Activated CD4-positive, alpha-beta T cell treated with anti-CD3 and anti-CD28 coated beads, Interleukin-2, amount 50 U/mL, for 48 hours (primary cell): Measurements from ENCODE around the gene RASAL3.

Experiments
- DNase-seq, 2 experiments: peaks; one replicate each; pipeline ENCODE4 v3.0.0-alpha.2; 2020

Gene RASAL3

DNA sequence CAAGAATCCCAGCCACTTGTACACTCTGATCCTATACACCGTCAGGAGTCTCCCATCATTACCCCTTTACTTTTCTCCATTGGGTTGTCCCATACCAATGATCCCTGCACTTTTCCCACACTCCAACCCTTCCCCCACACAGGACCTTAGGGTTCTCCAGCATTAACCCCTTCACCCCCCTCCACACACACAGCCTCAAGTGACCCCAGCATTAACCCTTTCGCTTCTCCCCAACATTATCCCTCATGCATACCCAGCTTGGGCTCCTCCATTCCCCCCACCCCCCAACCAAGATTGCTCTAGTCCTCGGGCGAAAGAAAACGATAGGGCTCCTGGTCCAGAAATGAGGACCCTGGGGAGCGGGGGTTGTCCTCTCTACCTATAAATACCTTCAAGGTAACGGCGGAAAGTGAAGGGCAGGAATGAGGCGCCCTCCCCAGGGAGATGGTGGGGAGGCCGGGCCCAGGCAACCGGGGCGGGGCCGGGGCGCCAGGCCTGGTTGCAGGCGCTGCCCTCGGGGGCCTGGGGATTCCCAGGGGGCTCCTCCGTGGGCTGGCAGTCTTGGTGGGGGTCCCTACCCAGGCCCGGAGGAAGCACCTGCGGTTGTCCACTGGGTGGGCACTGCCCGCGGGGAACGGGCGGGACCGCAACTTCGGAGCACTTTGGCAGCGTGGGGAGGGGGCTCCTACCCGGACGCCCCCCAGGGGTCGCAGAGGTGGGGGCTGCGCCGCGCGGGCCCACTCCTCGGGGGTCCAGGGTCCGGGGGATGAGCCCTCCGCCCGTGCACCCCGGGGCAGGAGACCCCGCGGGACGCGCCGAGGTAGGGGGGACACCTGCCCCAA is 15.3 kb downstream of the RASAL3 start:
- DNase-seq, result no peak

DNA sequence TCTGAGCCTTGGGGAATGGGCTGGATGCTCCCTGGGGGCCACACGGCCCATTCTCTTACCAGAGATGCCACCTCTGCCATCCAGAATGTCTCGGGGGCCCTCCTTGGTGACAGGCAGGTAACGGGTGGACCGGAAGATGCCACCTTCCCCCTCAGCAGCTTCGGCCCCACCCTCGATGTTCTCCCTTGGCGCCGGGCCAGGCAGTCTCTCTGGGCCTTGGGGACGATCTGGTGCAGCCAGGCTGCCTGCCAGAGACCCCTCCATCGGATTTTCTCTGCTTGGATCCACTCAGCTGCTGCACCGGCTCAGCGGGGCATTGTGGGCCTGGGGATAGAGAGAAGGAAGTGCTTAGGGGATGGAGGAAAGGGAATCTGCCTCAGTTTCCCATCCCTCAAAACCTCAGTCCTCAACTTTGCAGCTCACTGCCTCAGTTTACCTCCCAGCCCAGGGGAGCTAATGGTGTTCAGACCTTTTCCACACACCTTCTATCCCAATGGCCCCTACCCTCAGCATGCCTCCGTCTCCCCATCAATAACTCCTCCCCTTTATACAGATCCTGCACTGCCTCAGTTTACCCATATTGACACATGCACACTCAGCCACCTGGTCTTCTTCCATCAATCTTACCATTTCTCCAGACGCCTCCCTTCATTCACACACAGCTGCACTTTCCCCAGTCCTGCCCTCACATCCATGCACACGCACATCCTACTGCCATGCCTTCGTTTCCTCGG is 16.1 kb downstream of the RASAL3 start:
- DNase-seq, result no peak

DNA sequence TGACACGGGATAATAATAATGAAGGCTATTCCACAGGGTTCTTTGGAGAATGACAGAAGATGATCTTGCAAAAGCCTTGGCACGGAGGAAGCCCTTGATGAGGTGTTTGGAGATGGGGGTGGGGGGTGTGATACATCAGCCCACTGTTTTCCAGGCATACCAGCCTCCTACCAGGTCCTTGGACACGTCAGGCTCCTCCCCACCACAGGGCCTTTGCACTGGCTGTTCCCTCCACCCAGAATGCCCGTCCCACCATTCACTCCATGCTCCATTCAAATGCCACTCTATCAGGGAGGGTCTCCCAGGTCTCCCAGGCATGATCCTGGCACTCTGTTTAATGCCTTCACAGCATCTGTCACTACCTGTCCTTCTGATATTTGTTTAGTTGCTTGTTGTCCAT is 17.3 kb downstream of the RASAL3 start:
- no peak for DNase-seq

DNA sequence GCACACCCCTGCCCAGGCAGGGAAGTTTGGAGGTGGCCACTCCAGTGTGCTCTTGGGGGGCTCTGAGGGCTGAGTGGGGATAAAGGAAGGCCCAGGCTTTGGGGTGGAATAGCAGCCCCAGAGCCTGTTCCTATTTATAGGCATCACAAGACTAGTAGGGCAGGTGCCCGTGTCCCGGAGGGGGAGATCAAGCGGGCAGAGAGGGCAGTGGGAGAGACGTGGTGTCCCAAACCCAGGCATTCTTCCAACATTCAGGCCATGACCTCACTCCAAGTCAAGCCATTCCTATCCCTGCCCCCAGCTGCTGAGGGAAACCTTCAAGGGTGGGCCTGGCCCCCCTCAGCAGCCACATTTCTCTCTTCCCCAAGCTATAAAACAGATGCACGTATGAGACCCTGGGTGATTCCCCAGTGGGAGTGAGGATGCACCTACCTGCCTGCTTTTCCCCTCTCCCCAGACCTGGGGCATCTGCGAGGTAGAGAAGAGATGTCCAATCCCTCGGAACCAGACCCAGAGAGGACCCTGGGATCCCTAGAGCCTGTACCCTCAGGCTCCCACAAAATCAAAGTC is 18.5 kb downstream of the RASAL3 start:
- no peak for DNase-seq

DNA sequence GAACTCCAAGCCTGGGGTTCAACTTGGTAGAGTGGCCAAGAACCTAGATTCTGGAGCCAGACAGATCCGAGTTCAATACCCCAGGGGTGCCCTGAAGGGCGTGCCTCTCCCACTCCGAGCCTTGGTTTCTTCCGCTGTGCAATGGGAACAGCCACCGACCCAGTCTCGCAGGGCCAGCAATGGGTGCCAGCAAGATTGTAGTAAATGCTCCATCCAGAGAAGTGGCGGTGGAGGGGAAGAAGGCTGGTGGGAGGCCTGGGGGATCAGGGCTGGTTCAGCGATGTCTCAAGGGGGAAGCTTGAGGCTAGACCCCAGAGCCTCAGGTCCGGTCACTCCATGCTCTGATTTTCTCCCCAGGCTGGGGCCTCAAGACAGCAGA is 19.1 kb downstream of the RASAL3 start:
- DNase-seq, result no peak

DNA sequence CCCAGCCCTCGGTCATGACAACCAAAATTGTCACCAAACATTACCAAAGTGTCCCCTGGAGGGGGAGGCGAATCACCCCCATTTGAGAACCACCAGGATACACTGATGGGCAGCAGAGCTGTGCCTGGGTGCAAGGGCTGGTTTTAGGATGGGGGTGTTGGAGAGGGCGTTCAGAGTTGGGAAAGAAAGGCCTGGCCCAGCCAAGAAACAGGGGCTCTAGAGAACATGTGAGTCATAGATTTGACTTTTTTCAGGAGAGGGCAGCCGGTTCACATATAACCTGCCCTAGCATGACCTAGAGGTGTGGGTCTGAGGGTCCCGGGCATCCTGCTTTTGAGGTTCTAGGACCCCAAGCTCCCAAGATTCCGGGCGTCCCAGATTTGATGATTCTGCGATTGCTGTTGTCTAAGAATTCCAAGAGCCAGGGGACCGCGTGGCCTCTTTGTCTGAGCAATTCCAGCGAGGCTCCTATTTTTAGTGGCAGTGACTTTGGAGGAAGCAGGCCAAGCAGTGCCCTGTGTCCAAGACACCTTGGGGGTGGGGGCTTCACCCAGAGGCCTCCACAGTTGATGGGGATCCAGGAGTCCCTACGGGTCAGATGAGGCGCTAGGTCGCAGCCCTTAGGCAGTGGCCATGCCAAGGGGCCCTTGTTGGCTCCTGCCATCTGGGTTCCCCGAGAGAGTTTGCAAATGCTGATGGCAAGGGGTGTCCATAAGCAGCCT is 19.7 kb downstream of the RASAL3 start:
- no peak for DNase-seq

DNA sequence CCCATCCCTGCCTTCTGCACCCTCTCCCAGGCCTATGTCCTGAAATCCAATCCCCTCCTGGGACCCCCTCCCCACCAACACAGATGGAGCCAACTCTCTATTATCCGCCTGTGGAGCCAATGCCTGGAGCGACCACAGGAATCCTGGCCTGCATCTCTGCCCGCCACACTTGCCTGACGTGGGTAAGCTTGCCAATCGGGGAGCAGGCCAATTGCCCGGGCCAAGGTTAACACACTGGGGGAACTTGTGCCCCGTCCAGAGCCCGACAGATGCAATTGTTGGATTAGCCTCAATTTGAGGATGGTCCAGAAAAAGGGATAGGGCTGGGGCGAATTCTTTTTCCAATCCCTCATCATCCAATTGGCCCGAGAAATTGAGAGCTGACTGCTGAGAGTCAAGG is 20.5 kb downstream of the RASAL3 start:
- no peak for DNase-seq

DNA sequence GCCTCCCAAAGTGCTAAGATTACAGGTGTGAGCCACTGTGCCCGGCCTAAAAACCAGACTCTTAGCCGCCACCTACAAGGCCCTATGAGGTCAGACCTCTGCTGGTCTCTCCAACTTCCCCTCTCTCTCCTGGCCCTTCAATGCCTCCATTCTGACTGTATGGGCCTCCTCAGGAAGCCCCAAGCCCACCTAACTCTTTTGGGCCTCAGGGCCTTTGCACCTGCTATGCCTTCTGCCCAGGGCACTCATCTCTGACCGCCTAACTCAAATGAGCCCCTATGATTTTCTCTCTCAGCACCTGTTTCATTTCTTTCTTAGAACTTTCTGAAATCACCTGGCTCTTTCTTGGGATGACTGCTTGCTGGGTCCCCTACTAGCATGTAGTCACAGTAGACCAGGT is 21.0 kb downstream of the RASAL3 start:
- DNase-seq, result no peak

DNA sequence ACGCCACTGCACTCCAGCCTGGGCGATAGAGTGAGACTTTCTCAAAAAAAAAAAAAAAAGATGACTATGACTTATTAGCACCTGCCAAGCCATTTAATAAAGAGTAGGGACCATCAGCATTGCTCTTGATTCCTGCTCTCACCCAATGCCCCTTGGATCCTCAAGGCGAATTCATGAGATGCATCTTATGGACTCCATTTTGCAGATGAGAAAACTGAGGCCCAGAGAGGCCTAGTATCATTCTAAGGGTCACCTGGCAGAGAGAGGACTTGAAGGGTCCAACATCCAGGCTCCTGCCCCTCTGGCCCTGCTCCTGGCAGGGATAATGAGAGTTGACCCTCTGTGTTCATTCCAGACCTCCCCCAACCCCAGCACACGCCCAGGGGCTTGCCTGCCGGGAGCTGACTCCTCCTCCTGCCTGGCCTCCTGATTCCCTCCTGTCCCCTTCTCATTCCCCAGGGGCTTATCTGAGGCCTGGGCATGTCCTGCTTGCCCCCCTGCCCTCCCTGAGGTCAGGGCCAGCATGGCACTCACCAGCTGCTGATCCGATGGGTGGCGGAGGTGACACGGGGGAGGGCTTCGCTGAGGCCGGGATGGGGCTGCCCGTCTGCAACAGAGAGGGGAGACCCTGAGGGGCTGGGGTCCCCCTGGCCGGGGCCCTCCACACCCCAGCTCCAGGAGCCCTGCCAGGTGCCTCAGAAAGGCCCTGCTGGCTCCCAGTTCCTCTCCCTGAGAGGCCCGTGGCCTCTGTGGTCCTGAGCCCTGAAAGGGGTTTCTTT is 22.0 kb downstream of the RASAL3 start:
- no peak for DNase-seq

DNA sequence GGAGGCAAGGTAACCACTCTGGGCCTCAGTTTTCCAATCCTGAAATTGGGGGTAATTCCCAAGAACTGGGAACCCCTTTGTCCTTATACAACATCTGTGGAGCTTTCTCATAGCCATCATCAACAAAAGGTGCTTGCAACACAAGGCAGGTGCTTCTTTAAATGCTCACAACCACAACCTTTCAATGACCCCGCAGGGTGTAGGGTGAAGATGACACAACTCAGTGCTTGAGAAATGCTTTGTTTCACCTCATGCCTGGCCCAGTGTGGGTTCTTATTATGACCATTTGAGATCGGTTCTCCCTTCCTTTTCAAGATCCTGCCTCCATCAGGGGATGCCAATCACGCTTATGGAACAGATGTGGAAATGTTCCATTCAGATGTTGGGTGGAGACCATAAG is 23.0 kb downstream of the RASAL3 start:
- DNase-seq, result no peak

DNA sequence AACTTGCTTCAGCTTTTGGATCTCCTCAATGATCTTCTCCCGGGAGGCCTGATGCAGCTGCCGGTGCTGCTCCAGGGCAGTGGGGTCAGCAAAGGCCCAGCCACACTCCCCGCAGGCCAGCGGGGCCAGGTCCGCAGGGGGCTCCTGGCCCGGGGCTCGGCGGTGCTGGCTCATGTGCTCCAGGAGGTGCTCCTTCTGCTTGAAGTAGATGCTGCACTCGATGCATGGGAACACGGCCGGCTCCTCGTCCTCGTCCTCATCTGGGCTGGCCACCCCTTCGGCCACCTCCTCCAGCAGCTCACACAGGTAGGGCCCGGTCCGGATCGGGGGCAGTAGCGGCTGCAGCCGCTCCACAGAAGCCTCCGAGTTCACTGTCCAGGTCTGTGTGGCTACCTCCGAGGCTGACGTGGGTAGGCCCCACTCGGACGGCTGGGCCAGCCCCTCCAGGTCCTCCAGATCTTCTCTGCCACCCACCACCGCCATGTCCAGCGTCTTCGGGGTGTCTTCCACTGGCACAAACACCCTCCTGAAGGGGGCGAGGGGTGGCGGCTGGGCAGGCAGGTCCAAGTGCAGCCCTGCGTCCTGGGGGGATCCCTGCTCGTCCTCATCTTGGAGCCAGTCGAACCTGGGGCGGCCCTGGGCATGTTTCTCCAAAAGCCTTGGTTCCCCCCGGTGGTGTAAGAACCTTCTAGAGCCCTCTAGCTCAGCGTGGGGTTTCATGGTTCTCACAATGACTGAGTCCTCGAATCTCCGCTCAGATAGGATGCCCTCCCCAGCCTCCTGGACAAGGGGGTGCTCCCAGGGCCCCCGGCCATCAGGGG is 24.3 kb downstream of the RASAL3 start:
- no peak for DNase-seq

DNA sequence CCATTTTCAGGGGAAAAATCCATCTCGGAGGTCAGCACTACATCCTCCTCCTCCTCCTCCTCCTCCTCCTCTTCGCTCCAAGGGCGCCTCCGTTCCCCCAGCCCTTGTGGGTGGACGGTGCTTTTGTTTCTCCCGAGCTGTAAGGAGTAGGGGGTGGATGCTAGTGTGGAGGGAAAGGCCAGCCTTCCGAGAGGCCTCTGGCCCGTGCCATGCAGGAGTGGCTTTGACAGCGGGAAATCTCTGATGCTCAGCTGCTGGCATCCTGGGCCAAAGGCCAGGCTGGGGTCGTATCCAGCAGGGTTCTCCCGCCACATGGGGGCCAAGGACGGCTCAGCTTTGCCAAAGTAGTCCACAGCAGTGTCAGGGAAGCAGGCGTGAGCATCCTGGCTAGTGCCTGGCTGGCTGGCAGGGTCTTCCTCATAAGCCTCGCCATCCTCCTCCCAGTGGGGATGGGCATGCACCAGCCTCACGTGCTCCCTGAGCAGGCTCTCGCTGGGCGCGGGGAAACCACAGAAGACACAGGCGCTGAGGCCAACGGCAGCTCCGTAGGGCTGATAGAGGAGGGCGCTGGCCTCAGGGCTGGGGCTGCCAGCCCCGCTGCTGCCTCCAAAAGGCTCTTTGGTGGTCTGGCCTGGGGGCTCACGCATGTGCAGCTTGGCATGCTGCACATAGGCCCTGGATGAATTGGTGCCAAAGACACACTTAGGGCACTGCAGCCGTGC is 25.1 kb downstream of the RASAL3 start:
- DNase-seq, result no peak

DNA sequence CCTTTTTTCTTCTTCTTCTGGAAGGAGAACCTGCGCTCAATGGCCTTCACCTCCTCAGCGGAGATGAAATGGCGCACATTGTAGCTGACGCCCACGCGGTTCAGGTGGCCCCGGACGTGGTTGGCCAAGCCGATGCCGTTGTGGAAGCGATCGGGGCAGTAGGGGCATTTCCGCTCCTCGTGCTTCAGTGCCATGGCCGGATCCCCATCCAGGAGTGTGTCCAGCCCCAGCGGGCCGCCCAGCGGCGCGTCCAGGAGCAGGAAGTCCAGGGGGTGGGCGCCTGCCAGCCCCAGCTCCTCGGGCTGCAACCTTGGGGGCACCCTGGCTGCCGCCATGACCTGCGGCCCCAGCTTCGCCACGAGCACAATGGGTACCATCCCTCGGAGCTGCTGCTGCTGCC is 25.8 kb downstream of the RASAL3 start:
- no peak for DNase-seq

DNA sequence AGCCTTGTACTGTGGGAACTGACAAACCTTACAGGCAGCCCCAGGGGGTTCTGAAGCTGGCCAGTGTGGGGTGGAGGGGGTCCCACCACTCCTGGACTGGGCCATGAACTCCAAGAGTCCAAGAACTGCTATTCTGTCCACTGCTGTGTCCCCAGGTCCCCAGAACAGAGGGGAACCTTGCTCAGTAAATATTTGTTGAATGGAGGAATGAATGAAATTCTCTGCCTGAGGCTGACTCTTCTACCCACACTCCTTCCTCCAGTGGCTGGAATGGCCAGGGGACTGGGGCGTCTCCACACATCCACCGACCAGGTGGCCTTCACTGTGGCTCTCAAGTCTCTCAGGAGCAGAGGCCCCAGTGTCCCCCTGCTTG is 26.2 kb downstream of the RASAL3 start:
- no peak for DNase-seq

DNA sequence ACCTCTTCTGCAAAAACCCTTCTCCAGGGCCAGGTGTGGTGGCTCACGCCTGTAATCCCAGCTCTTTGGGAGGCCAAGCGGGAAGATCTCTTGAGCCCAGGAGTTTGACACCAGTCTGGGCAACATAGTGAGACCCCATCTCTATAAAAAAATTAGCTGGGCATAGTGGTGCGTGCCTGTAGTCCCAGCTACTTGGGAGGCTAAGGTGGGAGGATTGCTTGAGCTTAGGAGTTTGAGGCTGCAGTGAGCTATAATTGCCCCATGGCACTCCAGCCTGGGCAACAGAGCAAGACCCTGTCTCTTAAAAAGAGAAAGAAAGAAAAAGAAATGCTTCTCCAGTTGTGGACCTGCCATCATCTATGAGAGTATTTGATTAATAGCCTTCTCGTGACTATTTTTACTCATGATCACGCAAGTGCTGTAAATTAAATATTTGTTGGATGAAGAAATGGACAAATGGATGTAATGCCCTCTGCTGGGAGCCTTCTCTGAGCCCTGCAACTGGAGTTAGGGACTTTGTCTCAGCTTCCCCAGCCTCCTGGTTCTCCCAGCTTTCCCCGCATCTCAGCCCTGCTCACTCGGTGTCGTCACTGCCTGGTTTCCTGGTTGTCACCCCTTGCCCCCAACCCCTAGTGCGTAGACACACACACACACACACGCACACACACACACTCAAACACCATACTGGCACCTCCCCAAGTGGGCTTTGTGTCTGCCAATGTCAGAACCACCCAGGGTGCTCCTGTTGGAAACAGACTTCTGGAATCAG is 26.8 kb downstream of the RASAL3 start:
- no peak for DNase-seq

DNA sequence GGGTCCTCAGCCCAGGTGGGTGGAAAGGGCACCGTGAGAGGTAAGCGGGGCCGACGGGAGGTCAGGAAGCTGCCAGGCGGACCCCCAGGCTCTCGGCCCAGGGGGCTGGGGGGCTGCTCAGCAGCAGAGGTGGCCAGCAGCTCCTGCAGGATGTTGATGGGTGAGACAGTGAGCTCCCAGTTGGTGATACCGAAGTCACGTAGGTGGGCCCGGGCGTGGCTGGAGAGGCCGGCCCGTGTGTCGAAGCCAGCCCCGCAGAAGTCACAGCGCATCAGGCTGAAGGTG is 27.6 kb downstream of the RASAL3 start:
- DNase-seq, result no peak

DNA sequence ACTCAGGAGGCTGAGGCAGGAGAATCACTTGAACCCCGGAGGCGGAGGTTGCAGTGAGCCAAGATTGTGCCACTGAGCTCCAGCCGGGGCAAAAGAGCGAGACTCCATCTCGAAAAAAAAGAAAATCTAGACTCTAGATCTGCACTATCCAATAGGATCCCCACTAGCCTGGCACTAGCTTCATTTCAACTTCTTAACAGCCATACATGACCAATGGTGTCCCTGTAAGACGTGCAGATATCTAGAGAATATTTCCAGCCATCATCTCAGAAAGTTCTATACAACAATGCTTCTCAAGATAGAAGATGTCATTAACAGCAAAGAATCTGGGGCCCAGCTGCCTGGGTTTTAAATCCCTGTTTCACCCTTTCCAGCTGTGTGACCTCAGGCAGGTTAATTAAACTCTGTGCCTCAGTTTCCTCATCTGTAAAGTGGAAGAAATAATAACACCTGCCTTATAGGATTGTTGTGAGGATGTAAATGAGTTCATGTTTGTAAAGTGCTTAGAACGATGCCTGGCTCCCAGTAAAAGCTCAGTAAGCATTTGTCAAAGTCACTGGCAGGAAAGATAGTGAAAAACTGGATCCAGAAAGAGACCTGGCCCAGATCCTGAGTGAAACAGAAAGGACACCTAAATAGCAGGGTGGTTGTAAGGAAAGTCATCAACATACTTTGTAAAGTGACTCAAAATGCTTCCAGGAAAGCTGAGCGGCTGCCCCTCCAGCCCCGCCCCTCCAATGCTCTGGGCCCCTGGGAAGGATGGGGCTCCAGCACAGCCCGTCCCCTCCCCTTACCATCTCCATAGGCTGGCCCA is 28.1 kb downstream of the RASAL3 start:
- DNase-seq, result no peak

DNA sequence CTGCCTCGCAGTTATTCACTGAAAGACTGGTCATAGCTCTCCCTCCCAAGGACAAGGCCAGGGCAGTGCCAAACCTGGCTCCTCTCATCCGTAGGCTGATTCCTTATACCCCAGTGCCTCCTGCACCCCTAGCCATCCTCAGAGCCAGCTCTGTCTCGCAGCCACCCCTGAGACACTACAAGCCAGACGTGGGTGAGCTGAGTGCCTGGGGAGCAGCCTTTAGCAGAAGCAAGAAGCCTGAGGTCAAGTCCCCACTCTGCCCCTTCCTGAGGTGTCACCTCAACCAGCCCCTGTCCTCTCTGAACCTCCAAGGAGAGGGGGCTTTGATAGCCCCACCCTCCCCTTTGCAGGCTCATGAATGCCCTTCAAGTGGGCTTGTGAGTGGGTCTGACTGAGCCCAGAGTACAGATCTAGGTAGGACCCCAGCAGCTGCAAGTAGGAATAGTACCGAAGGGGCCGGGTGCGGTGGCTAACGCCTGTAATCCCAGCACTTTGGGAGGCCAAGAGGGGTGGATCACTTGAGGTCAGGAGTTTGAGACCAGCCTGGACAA is 30.8 kb downstream of the RASAL3 start:
- DNase-seq, result no peak
